H1 (cell line): ENCODE measurements around the gene TECPR2. TPM values are rescaled to one million over a fixed set of nuclear protein-coding genes. Genes with fewer than 3 reads are reported as not detected.

ENCODE experiments used
- CTCF ChIA-PET: fragments of 300-600 bp; sonication (Branson Sonifier 250); formaldehyde crosslinking; loops from one replicate; lab custom pipeline; 2021; ENCODE audit not compliant: partially characterized antibody; lab: Charles Lee
- POLR2A ChIA-PET: fragments of 300-600 bp; sonication (Branson Sonifier 250); formaldehyde crosslinking; loops from one replicate; lab custom pipeline; 2021; ENCODE audit warnings: inconsistent platforms; ENCODE audit not compliant: partially characterized antibody; lab: Charles Lee
- DNase-seq, 2 experiments: peaks; one replicate each; pipeline versions ENCODE4 v3.0.0 to v3.0.0-alpha.2; 2010 to 2022; ENCODE audit warnings: low spot score in 2 of 2, low read depth in 1 of 2, mixed read lengths in 1 of 2
- FAIRE-seq: peaks from 2 replicates; lab custom pipeline; 2011; peaks lifted over from hg19 to GRCh38; lab: Jason Lieb, UNC
- H2AFZ ChIP-seq: 2 replicates; pipeline ENCODE4 v1.8.1; 2012; ENCODE audit warnings: low read length, inconsistent platforms
- H2AK5ac ChIP-seq: 2 replicates; pipeline ENCODE4 v1.6.1; 2013; ENCODE audit warnings: low read depth, low read length
- H2BK120ac ChIP-seq: replicated peaks from 2 replicates; pipeline ENCODE3; 2013; ENCODE audit warnings: low read depth, low read length, inconsistent platforms
- H2BK12ac ChIP-seq: 2 replicates; pipeline ENCODE4 v1.6.1; 2013; ENCODE audit warnings: low read depth, low read length
- H2BK15ac ChIP-seq: 2 replicates; pipeline ENCODE4 v1.6.1; 2013; ENCODE audit warnings: low read length
- H2BK20ac ChIP-seq: 2 replicates; pipeline ENCODE4 v1.6.1; 2013; ENCODE audit warnings: low read length
- H2BK5ac ChIP-seq: 2 replicates; pipeline ENCODE4 v1.6.1; 2013; ENCODE audit warnings: low read depth, low read length
- H3K14ac ChIP-seq: 2 replicates; pipeline ENCODE4 v1.6.1; 2013; ENCODE audit warnings: inconsistent platforms; ENCODE audit not compliant: insufficient read length
- H3K18ac ChIP-seq: 2 replicates; pipeline ENCODE4 v1.6.1; 2013; ENCODE audit warnings: low read length; ENCODE audit errors: extremely low read depth
- H3K23ac ChIP-seq: 2 replicates; pipeline ENCODE4 v1.6.1; 2013; ENCODE audit warnings: inconsistent platforms; ENCODE audit not compliant: insufficient read length
- H3K23me2 ChIP-seq: 2 replicates; pipeline ENCODE4 v1.6.1; 2013; ENCODE audit warnings: low read depth, low read length
- H3K27ac ChIP-seq: 2 replicates; pipeline ENCODE4 v1.6.1; 2011; ENCODE audit warnings: low read depth, low read length, inconsistent platforms
- H3K27me3 ChIP-seq, 4 experiments: replicated peaks in 1 of 4; 1 replicate in 1 of 4; 2 replicates in 3 of 4; pipeline versions ENCODE4 v1.6.1 to v1.8.1; 2011 to 2013; ENCODE audit warnings: low read length in 3 of 4, mild to moderate bottlenecking in 3 of 4, inconsistent platforms in 2 of 4, mixed read lengths in 2 of 4, moderate library complexity in 1 of 4; ENCODE audit not compliant: control insufficient read depth in 3 of 4, insufficient read depth in 3 of 4; ENCODE audit errors: extremely low read depth in 1 of 4
- H3K36me3 ChIP-seq, 4 experiments: 2 replicates each; pipeline versions ENCODE4 v1.6.1 to v1.8.1; 2011 to 2013; ENCODE audit warnings: mild to moderate bottlenecking in 4 of 4, low read length in 3 of 4, moderate library complexity in 2 of 4, control low read depth in 1 of 4, inconsistent platforms in 1 of 4; ENCODE audit not compliant: insufficient read depth in 4 of 4, control insufficient read depth in 2 of 4
- H3K4ac ChIP-seq: replicated peaks from 2 replicates; pipeline ENCODE3; 2013; ENCODE audit warnings: low read length, low read depth, mixed read lengths, inconsistent platforms; ENCODE audit not compliant: insufficient read length
- H3K4me1 ChIP-seq, 4 experiments: replicated peaks in 1 of 4; 1 replicate in 1 of 4; 2 replicates in 3 of 4; pipeline versions ENCODE4 v1.6.1 to v1.8.1; 2011 to 2013; ENCODE audit warnings: low read length in 3 of 4, inconsistent platforms in 2 of 4, mixed read lengths in 1 of 4; ENCODE audit not compliant: insufficient read depth in 4 of 4, control insufficient read depth in 3 of 4
- H3K4me2 ChIP-seq, 2 experiments: 2 replicates each; pipeline versions ENCODE4 v1.6.1 to v1.8.1; 2011 to 2013; ENCODE audit warnings: low read depth in 2 of 2, low read length in 2 of 2, control low read depth in 1 of 2, inconsistent platforms in 1 of 2, mild to moderate bottlenecking in 1 of 2; ENCODE audit not compliant: insufficient read depth in 1 of 2
- H3K4me3 ChIP-seq, 4 experiments: fragments of 200-600, 300-600 bp in 1 of 4; sonication (generic), shearing (Covaris generic), sonication (Bioruptor Twin) in 1 of 4; 2 replicates each; pipeline versions ENCODE4 v1.5.1 to v1.8.1; 2011 to 2016; ENCODE audit warnings: low read length in 4 of 4, low read depth in 3 of 4, control low read depth in 2 of 4, inconsistent platforms in 2 of 4, mild to moderate bottlenecking in 2 of 4, mixed read lengths in 1 of 4, moderate library complexity in 1 of 4; ENCODE audit not compliant: insufficient read depth in 2 of 4; ENCODE audit errors: extremely low read depth in 1 of 4
- H3K56ac ChIP-seq: replicated peaks from 2 replicates; pipeline ENCODE3; 2013; ENCODE audit warnings: low read depth, mild to moderate bottlenecking, mixed read lengths, low read length, inconsistent platforms; ENCODE audit not compliant: insufficient read length
- H3K79me1 ChIP-seq: 2 replicates; pipeline ENCODE4 v1.6.1; 2013; ENCODE audit warnings: low read depth, low read length, control low read depth
- H3K79me2 ChIP-seq, 2 experiments: 2 replicates each; pipeline versions ENCODE4 v1.6.1 to v1.8.1; 2012 to 2013; ENCODE audit warnings: low read length in 2 of 2, mild to moderate bottlenecking in 2 of 2, inconsistent platforms in 1 of 2; ENCODE audit not compliant: insufficient read depth in 2 of 2, control insufficient read depth in 1 of 2
- H3K9ac ChIP-seq, 4 experiments: replicated peaks in 1 of 4; 1 replicate in 1 of 4; 2 replicates in 3 of 4; pipeline versions ENCODE4 v1.6.1 to v1.8.1; 2011 to 2013; ENCODE audit warnings: low read depth in 3 of 4, low read length in 3 of 4, control low read depth in 2 of 4, mild to moderate bottlenecking in 2 of 4, moderate library complexity in 2 of 4, inconsistent platforms in 1 of 4; ENCODE audit errors: extremely low read depth in 1 of 4
- H3K9me3 ChIP-seq, 2 experiments: 2 replicates each; pipeline versions ENCODE4 v1.6.1 to v1.8.1; 2012 to 2013; ENCODE audit warnings: mild to moderate bottlenecking in 2 of 2, moderate library complexity in 2 of 2, control low read depth in 1 of 2, inconsistent platforms in 1 of 2, low read depth in 1 of 2, low read length in 1 of 2, mixed read lengths in 1 of 2; ENCODE audit not compliant: insufficient read depth in 2 of 2
- H4K20me1 ChIP-seq, 2 experiments: replicated peaks in 1 of 2; 2 replicates each; pipeline versions ENCODE3 to v1.8.1; 2011 to 2013; ENCODE audit warnings: inconsistent platforms in 2 of 2, low read length in 2 of 2, mild to moderate bottlenecking in 1 of 2; ENCODE audit not compliant: insufficient read depth in 2 of 2, control insufficient read depth in 1 of 2
- H4K5ac ChIP-seq: 2 replicates; pipeline ENCODE4 v1.6.1; 2013; ENCODE audit warnings: low read length, low read depth, mixed read lengths, inconsistent platforms; ENCODE audit not compliant: insufficient read length
- H4K8ac ChIP-seq: 2 replicates; pipeline ENCODE4 v1.8.0; 2013; ENCODE audit warnings: mild to moderate bottlenecking, moderate library complexity, low read length, inconsistent platforms; ENCODE audit not compliant: insufficient read depth; ENCODE audit errors: extremely low read depth
- H4K91ac ChIP-seq: replicated peaks from 2 replicates; pipeline ENCODE3; 2013; ENCODE audit warnings: low read length, mixed read lengths, inconsistent platforms; ENCODE audit not compliant: insufficient read length
- ASH2L ChIP-seq: fragments of 200-600, 300-600 bp; sonication (generic); IDR thresholded peaks from one replicate; pipeline ENCODE4 v1.7.1; 2017; ENCODE audit warnings: low read length
- CTBP2 ChIP-seq: IDR thresholded peaks from 2 replicates; pipeline ENCODE4 v1.7.0; 2011; ENCODE audit warnings: borderline replicate concordance, mild to moderate bottlenecking, moderate library complexity, mixed read lengths, low read length; ENCODE audit not compliant: insufficient read depth, insufficient read length
- NANOG ChIP-seq: IDR thresholded peaks from 2 replicates; pipeline ENCODE4 v1.6.1; 2011; ENCODE audit warnings: low read length, low read depth, mild to moderate bottlenecking, inconsistent platforms; ENCODE audit not compliant: insufficient read depth, poor library complexity, severe bottlenecking
- WGBS, 2 experiments: shearing (Covaris generic) in 1 of 2; methylation state at CpG; one replicate each; pipeline versions ENCODE4 v1.1.6 to v1.1.7; 2013 to 2015; ENCODE audit warnings: low lambda C conversion rate in 2 of 2, mixed read lengths in 2 of 2, inconsistent platforms in 1 of 2, low coverage in 1 of 2, missing lambda C conversion rate in 1 of 2; ENCODE audit not compliant: insufficient replicate concordance in 2 of 2, insufficient coverage in 1 of 2, insufficient read length in 1 of 2; ENCODE audit errors: extremely low coverage in 1 of 2, missing lambda C conversion rate in 1 of 2; 5-methylcytosine and 5-hydroxymethylcytosine counted together
- polyA plus RNA-seq, 7 experiments: library from polyadenylated mRNA; depleted of rRNA in 3 of 7; stranded (reverse) in 5 of 7; unstranded in 2 of 7; fragments of >200 nt in 5 of 7; fragments of 200-250 nt in 2 of 7; gene quantifications; 1 replicate in 5 of 7; 2 replicates in 1 of 7; 4 replicates in 1 of 7; pipeline versions ENCODE4 v1.2.1 to v1.2.3, GENCODE V29; 2011 to 2013; ENCODE audit warnings: missing spikeins in 2 of 7, mixed read lengths in 2 of 7
- total RNA-seq: library from RNA; stranded (reverse); fragmentation: NEBNext Ultra II Directional; extraction: Animal tissue kit (Norgen Biotek cat#: 25700); gene quantifications from 2 replicates; pipeline ENCODE4 v1.2.1, GENCODE V29; 2021

TECPR2 gene
- total and polyA plus RNA-seq, 2 of the 8 experiments (the other 6 are each of a cell fraction or from before 2014, with no cell fraction given), result 6.8 to 19.4 TPM

DNA sequence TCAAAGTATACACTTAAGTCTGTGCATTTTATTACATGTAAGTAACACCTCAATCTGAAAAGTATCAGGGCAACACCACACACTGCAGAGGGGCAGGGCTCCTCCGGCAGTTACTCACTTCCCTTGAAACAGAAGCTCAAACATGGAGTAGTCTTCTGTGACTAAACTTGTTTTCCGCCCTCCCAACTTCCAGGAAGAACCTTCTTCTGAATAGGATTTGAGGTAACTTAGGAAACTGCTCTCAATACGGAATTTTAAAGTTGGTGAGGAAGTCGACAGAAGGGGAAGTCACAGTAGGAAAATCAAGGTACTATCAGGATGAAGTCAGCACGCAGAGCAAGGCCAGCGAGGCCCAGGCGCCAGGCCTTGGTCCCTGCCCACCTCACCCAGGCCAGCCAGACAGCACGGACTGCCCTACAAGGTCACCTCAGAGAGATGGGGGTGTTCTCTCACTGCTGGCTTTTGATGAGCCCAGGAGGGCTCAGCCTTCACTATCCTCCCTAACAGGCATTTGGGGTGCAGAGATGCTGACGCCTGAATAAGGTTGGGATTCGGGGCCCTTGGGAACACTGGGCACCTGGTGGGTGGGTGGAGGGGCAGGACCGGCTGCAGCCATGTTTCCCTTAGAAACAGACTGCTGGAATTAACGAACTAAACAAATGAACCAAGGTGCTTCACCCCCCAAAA, 141.0 kb downstream of the TECPR2 start:
- H4K8ac ChIP-seq, result peak overlapping the region; percentile 29; the same call in 1 of the 2 replicates
- no peak overlapping the region for H3K18ac ChIP-seq
- ChIA-PET CTCF (interaction anchor here (0.7 to 1.0 kb wide), 4 partner anchors 12 to 308 kb away, joined by 3 read pairs; no protein-coding TSS in a partner anchor), POLR2A (interaction anchor here (0.8 to 1.3 kb wide), 2 partner anchors 12 to 88 kb away, joined by 3 read pairs; no protein-coding TSS in a partner anchor)
- H3K4me3 ChIP-seq, result no peak overlapping the region
- H3K4me2 ChIP-seq, result no peak overlapping the region
- H3K36me3 ChIP-seq, result peaks cover 0 to 13% (median 6%) of the 10 kb centered on the region in 4 experiments; a peak in 6 of 8 replicates
- H3K27me3 ChIP-seq, result no peaks in the 10 kb centered on the region; a peak in 1 of 7 replicates
- no peak for DNase-seq
- WGBS, 2 experiments, result 81% methylated on average over 12 of the region's 12 CpGs; no CpG with 5 or more reads in 1 of the 2 experiments
- no peak overlapping the region for H3K4ac ChIP-seq
- H4K20me1 ChIP-seq, result peaks cover 0 to 2% of the 10 kb centered on the region in 2 experiments
- H2BK120ac ChIP-seq, result no peak overlapping the region
- peaks cover 0 to 6% (median 3%) of the 10 kb centered on the region in 4 experiments; a peak in 4 of 7 replicates for H3K4me1 ChIP-seq
- H2BK20ac ChIP-seq, result no peak overlapping the region
- no peak overlapping the region for H2AFZ ChIP-seq
- H2BK12ac ChIP-seq, result no peak overlapping the region
- H3K23ac ChIP-seq, result no peak overlapping the region
- H2BK5ac ChIP-seq, result no peak overlapping the region; the same call in 1 of the 2 replicates
- H3K9me3 ChIP-seq, result no peaks in the 10 kb centered on the region
- no peaks in the 10 kb centered on the region for H3K79me2 ChIP-seq
- H3K9ac ChIP-seq, result no peak overlapping the region
- no peak overlapping the region for H3K14ac ChIP-seq
- peaks cover 3% of the 10 kb centered on the region; the same call in 1 of the 2 replicates for H3K23me2 ChIP-seq
- no peak overlapping the region for H3K27ac ChIP-seq
- H2BK15ac ChIP-seq, result no peak overlapping the region
- TF ChIP-seq NANOG (no peak), CTBP2 (no peak), ASH2L (no peak)
- no peak overlapping the region for H4K5ac ChIP-seq
- peaks cover 3% of the 10 kb centered on the region; the same call in 1 of the 2 replicates for H3K79me1 ChIP-seq
- no peak overlapping the region for H2AK5ac ChIP-seq
- H4K91ac ChIP-seq, result no peak overlapping the region
- no peak for FAIRE-seq
- no peak overlapping the region for H3K56ac ChIP-seq
